HG03432 (cell line): ENCODE results near the gene ZNF25.
"Not testable (repeated sequence)": the region's sequence is repeated elsewhere in the genome, so short reads cannot be mapped to it uniquely, and the experiment has no call there.

Experiments used
- ATAC-seq: cut with Tn5 transposase; IDR thresholded peaks from one replicate; pipeline ENCODE4 v1.9.1; 2021; ENCODE audit warnings: mild to moderate bottlenecking, moderate library complexity; ENCODE audit not compliant: unreplicated experiment

The ZNF25 gene

DNA sequence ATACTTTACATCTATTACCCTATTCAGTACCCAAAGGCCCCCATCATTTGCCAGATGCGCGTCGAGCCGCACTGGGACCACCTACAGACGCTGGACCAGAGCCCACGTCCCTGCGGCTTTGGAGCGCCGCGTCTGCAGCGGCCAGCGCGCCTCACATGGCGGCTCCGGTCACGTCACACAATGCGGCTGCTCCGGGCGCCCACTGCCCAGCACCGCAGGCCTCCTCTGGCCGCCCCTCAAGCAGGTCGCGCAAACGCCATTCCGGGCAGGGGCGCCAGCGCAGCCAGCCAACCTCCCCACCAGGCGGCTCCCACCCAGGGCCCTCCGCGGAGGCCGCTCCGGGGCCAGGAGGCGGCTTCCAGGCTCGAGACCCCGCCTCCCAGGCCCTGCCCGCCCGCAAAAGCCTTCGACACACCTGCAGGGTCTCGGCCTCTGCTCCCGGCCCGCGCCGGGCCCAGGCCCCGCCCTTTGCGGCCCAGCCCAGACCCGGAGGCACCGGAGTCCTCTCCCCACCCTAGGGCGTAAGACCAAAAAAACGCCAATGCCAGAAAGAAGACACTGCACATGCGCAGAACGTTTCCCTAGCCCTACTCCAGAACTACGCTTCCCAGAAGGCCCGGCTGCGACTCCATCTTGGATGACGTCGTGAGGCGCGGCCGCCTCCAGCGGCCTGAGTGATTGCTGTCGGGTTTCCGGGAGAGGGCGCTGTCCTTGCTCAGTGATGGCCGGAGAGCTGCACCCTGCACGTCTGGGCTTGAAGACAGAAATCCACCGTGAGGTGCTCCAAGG is at the start of gene ZNF25:
ZNF25 (minus strand) TSS at position 557 of the 789 bp plus-strand sequence. CDS start 4,925 bp downstream, outside the sequence.
- ATAC-seq = peak; percentile 98

DNA sequence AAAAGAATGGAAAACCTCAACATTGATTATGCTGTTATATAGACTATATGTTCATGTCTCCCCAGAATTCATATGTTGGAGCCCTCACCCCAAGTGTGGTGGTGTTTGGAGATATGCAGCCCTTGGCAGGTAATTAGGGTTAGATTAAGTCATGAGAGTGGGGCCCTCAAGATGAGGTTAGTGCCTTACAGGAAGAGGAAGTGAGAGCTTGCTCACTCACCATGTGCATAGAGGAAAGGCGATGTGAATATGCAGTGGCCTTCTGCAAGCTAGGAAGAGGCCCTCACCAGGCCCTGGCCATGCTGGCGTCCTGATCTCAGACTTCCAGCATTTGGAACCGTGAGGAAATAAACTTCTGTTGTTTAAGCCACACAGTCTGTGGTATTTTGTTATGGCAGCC is 48.8 kb upstream of the ZNF25 start:
- peak; percentile 90 for ATAC-seq

DNA sequence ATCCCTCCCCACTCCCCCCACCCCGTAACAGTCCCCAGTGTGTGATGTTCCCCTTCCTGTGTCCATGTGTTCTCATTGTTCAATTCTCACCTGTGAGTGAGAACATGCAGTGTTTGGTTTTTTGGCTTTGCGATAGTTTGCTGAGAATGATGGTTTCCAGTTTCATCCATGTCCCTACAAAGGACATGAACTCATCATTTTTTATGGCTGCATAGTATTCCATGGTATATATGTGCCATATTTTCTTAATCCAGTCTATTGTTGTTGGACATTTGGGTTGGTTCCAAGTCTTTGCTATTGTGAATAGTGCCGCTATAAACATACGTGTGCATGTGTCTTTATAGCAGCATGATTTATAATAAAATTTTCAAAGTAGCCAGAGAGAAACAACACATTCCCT is 42.7 kb upstream of the ZNF25 start:
- ATAC-seq = not testable (repeated sequence)

GRCh38 chr10:38016354-38016753 is 39.9 kb upstream of the ZNF25 start:
- ATAC-seq = no peak

- peak; percentile 90 for ATAC-seq
Measured at GRCh38 chr10:38010119-38010903, 33.9 kb upstream of the ZNF25 start, which contains the start of gene ZNF33A. Gene ZNF33A, plus strand, starts transcription at chr10:38010675. Its CDS starts 1,667 bp downstream, at chr10:38012342.

- ATAC-seq = no peak
Measured at GRCh38 chr10:38007991-38008390, 31.5 kb upstream of the ZNF25 start.

DNA sequence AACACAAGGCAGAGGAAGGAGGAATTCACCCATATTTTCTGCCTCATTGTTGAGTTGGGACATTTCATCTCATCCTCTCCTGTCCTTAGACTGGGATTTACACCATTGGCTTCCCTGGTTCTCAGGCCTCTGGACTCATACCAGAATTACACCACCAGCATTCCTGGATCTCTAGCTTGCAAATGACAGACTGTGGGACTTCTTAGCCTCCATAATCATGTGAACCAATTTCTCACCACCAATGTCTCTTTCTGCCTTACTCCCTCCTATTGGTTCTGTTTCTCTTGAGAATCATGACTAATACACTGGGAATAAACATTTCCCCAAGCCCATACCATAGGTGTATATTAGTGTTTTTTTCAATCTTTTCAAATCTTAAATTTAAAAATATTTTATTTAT is 31.1 kb upstream of the ZNF25 start:
- ATAC-seq = no peak

- ATAC-seq = no peak
Measured at GRCh38 chr10:38003588-38003987, 27.1 kb upstream of the ZNF25 start.

DNA sequence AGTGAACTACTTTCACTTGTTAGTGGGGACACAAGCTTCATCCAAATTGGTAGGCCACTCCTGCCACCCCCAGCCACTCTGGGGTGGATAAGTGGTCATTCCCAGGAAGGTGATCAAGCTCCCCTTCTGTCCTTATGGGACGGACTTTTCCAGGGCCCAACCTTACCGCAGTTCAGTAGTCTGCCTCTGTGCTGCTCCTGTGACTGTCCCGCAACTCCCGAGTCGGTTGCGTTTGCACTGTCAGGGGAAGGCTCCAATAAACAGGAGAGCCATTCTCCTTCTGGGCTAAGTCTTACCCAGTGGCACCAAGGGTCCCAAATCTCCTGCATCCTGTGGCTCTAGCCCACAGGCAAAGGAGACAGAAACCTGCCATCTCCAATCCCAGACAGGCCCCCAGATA is 26.6 kb upstream of the ZNF25 start:
- no peak for ATAC-seq

GRCh38 chr10:38000474-38000873 is 24.0 kb upstream of the ZNF25 start:
- not testable (repeated sequence) for ATAC-seq

DNA sequence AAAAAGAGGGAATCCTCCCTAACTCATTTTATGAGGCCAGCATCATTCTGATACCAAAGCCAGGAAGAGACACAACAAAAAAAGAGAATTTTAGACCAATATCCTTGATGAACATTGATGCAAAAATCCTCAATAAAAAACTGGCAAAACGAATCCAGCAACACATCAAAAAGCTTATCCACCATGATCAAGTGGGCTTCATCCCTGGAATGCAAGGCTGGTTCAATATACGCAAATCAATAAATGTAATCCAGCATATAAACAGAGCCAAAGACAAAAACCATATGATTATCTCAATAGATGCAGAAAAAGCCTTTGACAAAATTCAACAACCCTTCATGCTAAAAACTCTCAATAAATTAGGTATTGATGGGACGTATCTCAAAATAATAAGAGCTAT is 22.5 kb upstream of the ZNF25 start:
- ATAC-seq = not testable (repeated sequence)

DNA sequence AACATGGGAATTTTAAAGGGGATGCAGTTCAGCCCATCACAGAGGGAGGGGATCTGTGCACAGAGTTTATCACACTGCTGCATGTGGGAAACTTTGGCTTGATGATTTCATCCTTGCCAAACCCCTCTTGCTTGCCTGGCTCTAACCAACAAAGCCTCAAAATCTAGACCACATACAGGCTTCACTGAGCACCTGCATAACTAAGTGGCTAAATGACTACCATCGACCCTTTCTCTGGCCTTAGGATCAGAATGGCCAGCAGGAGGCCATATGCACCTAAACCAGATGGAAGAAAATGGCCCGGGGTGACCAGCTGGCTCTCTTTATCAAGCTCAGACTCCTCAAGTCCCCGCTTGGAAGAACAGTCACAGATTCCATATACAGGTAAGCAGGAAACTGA is 15.6 kb upstream of the ZNF25 start:
- ATAC-seq = no peak

GRCh38 chr10:37991655-37992054 is 15.2 kb upstream of the ZNF25 start:
- ATAC-seq = no peak

- no peak for ATAC-seq
Measured at GRCh38 chr10:37976880-37977203, 395 bp upstream of the ZNF25 start.

DNA sequence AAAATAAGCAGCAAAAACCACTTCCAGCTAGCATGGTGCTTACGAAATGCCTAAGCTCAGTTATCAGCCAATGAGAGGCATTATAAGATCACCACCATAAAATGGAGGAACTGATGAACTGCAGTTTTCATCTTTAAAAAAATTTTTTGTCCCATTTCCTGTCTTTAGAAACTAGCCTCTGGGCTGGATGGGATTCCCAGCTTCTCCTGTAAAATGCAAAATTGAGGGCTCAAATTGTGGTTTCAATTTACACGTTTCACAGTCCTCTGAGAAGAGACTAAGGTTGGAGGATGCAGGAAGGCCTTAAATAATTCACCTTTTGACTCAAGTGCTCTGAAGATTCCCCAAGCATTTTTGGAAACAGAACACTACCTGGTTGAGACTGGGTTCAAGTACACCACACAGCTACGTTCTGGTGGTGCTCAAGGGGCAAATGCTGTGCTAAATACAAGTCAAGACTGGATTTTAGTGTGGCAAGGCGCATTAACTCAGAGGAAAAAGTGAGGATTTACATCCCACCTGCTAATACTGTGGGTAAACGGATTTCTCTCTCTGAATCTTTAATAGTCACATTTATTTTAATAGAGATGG is 951 bp downstream of the ZNF25 start:
- ATAC-seq = no peak

DNA sequence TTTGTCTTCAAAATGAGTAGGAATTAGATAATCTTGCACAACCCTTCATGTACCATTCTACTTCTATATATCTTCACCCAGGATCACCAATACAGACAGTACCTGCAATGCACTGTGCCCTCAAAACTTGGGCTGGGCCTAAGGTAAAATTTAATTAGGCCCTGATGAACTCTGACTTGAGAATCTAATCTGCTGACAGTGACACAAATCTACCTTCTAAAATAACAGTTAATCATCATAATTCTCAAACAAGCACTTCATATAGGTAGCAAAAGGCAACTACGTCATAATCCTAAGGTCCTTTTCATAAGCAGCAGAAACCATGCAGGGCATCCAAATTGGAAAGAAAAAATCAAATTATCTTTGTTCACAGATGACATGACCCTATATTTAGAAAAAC is 4.1 kb downstream of the ZNF25 start:
- no peak for ATAC-seq

- ATAC-seq = no peak
Measured at GRCh38 chr10:37965006-37965405, 11.4 kb downstream of the ZNF25 start.

GRCh38 chr10:37960591-37961137 is 15.8 kb downstream of the ZNF25 start:
- no peak for ATAC-seq

- no peak for ATAC-seq
Measured at GRCh38 chr10:37957841-37958240, 18.6 kb downstream of the ZNF25 start.

GRCh38 chr10:37952926-37953325 is 23.5 kb downstream of the ZNF25 start:
- ATAC-seq = no peak

DNA sequence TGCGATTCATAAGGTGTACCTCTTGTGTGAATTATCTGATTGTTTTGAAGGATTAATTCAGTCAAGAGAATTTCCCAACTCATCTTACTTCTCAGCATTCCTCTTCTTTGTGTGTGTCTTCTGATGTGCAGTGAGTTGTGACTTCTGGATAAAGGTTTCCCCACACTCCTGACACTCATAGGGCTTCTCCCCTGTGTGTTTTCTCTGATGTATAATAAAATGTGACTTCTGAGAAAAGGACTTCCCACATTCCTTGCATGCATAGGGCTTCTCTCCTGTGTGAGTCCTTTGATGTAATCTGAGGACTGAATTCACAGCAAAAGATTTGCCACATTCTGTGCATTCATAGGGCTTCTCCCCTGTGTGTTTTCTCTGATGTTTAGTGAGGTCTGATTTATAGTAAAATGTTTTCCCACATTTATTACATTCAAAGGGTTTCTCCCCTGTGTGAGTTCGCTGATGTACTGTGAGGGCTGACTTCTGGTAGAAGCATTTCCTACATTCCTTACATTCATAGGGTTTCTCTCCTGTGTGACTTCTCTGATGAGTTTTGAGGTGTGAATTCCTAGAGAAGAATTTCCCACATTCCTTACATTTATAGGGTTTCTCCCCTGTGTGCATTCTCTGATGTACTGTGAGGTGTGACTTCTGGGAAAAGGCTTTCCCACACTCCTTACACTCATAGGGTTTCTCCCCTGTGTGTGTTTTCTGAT is 24.2 kb downstream of the ZNF25 start:
- ATAC-seq = no peak
